GM15510 (cell line): ENCODE results near the gene DDX52.

Source experiments
- POLR2A ChIP-seq: IDR thresholded peaks from 3 replicates; pipeline ENCODE4 v1.6.1; 2011; ENCODE audit warnings: borderline replicate concordance; ENCODE audit not compliant: insufficient read length; ENCODE audit errors: extremely low read depth

The DDX52 gene

DNA sequence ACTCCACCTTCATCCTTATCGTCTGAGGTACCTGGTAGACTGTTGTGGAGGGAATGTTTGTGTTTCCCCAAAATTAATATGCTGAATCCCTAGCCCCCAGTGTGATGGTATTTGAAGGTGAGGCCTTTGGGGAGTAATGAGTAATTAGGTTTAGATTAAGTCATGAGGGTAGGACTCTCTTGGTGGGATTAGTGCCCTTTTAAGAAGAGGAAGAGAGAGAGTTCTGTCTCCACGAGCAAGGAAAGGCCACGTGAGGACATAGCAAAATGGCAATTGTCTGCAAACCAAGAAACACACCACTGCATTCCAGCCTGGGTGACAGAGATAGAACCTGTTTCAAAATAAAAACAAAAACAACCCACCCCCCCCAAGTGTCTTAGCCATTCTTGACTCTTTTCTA lies 21.0 kb upstream of the DDX52 start:
- no peak for TF ChIP-seq POLR2A

DNA sequence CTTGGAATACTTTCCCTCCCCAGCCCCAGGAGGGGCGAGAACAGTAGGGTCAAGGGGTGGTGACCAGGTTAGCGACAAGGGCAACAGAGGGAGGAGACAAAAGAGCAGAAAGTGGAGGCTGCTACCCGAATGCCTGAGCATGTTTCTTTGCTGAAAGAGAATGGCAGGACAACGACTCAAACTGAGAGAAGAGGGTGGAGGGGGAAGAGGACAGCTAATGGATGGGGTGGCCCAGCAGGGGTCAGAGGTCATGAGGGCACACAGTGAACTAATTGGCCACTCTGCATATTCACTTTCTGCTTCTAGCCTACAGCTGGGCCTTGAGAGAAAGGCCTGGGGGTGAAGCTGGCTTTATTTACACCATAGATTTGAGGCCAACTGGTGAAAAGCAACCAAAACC lies 19.1 kb upstream of the DDX52 start:
- no peak for TF ChIP-seq POLR2A

GRCh38 chr17:37661400-37662014 lies 18.3 kb upstream of the DDX52 start:
- TF ChIP-seq POLR2A, result no peak

- no peak for TF ChIP-seq POLR2A
Measured at GRCh38 chr17:37659925-37660324, 16.7 kb upstream of the DDX52 start.

GRCh38 chr17:37657202-37657601 lies 14.0 kb upstream of the DDX52 start:
- no peak for TF ChIP-seq POLR2A

GRCh38 chr17:37651849-37652248 lies 8.6 kb upstream of the DDX52 start:
- TF ChIP-seq POLR2A, result no peak

- TF ChIP-seq POLR2A, result no peak
Measured at GRCh38 chr17:37650419-37651003, 7.3 kb upstream of the DDX52 start.

GRCh38 chr17:37648555-37648954 lies 5.3 kb upstream of the DDX52 start:
- TF ChIP-seq POLR2A, result no peak

DNA sequence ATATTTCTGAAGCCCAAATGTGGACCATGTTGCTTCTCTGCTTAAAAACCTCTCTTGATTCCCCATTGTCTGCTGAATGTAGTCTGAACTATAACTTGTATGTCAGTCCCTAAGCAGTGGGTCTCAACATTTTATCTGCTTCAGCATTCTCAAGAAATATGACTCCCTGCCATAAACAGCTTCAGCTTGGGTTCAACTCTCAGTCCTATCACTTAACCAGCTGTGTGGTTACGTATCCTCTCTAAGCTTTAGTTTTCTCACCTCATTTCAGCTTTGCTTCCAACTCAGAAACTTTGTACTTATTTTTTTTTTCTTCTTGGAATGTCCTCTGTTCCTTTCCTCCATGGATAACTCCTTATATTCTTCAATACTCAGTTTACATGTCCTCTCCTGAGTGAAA lies 4.6 kb upstream of the DDX52 start:
- no peak for TF ChIP-seq POLR2A

DNA sequence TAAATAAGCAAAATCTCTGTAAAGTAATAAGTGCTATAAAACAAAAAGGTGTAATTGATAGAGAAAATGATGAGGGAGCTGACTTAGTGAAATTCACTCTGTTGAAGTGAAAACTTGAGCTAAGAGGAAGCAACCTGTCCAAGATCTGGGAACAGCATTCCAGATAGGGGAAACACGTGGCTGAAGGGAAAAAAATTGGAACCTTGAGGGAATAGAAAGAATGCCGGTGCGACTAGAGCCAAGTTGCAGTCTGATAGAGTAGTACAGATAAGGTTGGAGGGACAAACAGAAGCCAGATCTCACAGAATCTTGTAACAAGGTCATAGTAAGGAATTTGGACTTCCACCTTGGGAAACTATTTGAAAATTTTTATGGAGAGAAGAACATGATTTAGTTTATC lies 623 bp upstream of the DDX52 start:
- no peak for TF ChIP-seq POLR2A

DNA sequence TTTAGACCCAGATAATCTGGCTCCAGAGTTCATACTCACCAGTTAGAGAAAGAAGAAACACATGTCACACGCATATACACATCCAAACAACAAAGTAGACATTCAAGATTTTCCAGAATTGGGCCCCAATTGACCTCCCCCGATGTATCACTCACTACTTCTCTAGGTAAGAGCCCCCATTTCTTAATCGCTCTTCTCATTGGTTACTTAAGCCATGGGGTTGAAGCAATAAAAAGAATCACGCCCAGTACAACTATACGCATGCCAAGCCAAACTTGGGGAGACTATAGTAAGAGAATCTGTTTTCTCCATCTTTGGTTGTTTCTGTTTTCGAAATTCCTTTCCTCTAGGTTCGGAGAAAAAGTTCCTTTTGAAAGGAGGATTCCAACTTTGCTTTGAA lies 565 bp downstream of the DDX52 start:
- no peak for TF ChIP-seq POLR2A

DNA sequence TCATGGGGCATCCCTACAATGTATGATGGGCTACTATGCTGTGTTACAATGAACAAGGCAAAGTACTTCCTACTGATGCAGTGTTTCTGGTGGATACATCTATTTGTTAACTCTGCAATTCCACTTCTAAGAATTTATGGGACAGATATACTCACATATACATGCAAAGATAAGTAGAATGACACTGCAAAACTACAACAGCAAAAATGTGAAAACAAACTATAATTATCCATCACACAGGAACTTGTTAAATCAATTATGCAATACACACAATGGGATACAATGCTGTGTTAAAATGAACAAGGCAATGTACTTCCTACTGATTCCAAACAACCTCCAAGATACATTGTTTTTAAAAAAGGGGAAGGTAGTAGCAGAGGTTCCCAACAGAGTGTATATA lies 3.2 kb downstream of the DDX52 start:
- TF ChIP-seq POLR2A, result no peak

GRCh38 chr17:37637956-37638355 lies 5.3 kb downstream of the DDX52 start:
- no peak for TF ChIP-seq POLR2A

- TF ChIP-seq POLR2A, result no peak
Measured at GRCh38 chr17:37614823-37615222, 28.4 kb downstream of the DDX52 start.

- TF ChIP-seq POLR2A, result no peak
Measured at GRCh38 chr17:37614391-37614790, 28.9 kb downstream of the DDX52 start.

GRCh38 chr17:37610971-37611370 lies 32.3 kb downstream of the DDX52 start:
- TF ChIP-seq POLR2A, result no peak

GRCh38 chr17:37609170-37610040 lies 33.8 kb downstream of the DDX52 start, which contains the start of gene SYNRG:
TSS of gene SYNRG (minus strand) at chr17:37609418. CDS start at chr17:37609355, 63 bp downstream.
- TF ChIP-seq POLR2A, result peak; percentile 90
